ENCODE measurements around the gene LGALS3BP.

GRCh38 chr17:78929908-78930775, 49.6 kb downstream of the LGALS3BP start:
- no peak for TF ChIP-seq EZH2 (IDR thresholded peaks at IDR 0.05; ENCODE audit: low read depth)
- TF ChIP-seq CTCF (conservative IDR thresholded peaks at IDR 0.05): no peak

Data from PC-9 (cell line).